ENCODE measurements around the gene MT1M.
"Not testable (repeated sequence)": the region's sequence is repeated elsewhere in the genome, so short reads cannot be mapped to it uniquely, and the experiment has no call there.

MT1M gene

GRCh38 chr16:56608876-56609462 is 23.5 kb upstream of the MT1M start:
- no peak for DNase-seq (ENCODE audit: low spot score)

DNA sequence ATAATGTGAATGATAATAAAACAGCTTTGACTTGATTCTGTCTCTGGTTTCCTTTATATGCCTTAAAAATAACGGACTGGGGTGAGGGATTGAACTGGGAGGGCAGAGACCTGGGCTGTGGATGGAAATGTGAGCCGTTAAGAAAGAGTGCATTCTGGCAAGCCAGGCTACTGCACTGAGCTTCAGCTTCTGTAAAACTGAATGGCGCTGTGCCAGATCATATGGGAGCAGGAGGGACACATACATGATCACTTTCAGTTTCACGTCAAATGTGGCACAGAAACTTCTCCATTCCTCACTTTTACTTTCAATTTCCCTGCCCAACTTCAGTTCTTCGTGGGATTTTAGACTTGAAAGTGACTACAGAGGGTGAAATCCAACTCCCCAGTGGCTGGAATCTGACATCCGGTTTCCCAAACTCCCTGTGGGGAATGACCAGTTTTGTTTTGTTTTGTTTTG is 23.0 kb upstream of the MT1M start:
- no peak for DNase-seq (ENCODE audit: low spot score)

DNA sequence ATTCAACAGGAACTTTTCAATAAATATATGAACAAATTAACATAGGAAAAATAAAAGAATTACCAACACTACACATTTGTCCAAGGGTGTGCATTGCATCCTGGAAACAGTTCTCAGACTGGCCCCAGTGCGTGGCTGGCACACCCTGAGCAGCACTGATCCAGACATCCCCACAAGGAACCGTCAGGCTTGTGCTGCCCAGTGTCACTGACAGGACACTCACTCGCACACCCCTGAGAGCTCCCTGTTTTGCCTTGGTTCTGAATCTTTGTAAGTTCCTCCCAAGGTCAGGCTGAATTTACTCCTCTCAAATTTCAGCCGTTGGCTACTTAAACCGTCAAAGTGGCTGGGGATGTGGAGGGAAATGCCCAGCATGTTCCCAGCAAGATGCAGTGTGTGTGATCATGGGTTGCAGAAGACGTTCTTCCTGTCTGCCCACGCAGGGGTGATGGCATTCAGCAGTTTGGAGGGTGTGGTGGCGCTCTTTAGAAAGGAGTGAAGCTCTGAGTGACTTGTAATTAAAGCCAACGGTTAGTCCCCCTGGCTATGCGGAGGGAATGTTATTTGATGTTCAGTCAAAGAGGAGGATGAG is 22.3 kb upstream of the MT1M start:
- DNase-seq (ENCODE audit: low spot score): no peak

DNA sequence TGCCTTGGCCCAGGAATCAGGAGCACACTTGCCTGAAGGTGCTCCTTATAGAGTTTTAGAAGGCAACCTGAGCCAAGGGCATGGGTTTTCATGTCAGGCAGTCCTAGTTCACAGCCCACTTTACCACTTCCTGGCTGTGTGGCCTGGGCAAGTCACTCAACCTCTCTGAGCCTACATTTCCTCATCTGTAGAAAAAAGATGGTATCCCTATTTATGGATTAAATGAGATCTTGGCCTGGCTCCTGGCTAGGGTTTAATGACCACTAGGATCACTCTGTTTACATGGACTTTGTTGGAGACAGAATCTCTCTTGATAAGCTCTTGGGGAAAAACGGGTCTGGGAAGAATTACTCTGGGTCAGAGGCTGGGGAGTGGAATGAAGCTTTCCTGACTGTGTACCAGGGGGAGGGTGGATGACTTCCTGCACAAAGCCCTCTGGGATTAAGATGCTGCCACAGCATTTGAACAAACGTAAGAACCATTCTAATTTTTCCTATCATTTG is 21.8 kb upstream of the MT1M start:
- no peak for DNase-seq (ENCODE audit: low spot score)

GRCh38 chr16:56611281-56611833 is 21.1 kb upstream of the MT1M start:
- no peak for DNase-seq (ENCODE audit: low spot score)

DNA sequence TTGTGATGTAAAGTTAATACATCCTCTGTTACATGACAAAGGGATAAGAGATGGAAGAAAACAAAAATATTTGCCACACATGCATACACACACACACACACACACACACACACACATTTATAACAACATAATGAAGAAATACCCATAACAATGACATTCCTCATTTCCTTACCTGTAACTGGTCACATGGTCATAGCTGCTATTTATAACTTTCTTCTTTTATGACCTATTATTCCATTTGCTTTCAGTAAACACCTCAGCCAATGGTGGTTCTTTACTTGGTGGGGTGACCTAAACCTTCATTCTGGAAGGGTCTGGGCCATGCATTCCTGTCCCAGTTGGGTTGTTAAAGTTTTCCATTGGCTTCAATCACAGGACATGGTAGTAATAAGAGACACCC is 18.8 kb upstream of the MT1M start:
- DNase-seq (ENCODE audit: low spot score): no peak

DNA sequence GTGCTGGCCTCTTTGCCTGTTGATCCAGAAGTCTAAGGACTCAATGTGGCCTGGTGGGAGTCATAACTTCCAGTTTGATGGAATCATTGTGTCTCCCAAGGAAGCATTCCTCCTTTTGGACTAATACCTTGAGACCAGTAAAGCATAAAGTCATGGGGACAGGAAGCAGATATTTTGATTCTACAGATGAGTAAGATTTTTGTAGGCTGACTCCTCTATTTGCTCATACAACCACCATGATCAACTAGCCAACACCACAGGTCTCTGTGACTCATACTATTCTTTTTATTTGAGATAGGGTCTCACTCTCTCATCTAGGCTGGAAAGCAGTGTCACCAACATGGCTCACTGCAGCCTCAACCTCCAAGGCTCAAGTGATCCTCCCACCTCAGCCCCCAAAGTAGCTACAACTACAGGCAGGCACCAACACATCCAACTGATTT is 17.9 kb upstream of the MT1M start:
- no peak for DNase-seq (ENCODE audit: low spot score)

- no peak for DNase-seq (ENCODE audit: low spot score)
Observed at GRCh38 chr16:56615353-56615752, 17.1 kb upstream of the MT1M start.

DNA sequence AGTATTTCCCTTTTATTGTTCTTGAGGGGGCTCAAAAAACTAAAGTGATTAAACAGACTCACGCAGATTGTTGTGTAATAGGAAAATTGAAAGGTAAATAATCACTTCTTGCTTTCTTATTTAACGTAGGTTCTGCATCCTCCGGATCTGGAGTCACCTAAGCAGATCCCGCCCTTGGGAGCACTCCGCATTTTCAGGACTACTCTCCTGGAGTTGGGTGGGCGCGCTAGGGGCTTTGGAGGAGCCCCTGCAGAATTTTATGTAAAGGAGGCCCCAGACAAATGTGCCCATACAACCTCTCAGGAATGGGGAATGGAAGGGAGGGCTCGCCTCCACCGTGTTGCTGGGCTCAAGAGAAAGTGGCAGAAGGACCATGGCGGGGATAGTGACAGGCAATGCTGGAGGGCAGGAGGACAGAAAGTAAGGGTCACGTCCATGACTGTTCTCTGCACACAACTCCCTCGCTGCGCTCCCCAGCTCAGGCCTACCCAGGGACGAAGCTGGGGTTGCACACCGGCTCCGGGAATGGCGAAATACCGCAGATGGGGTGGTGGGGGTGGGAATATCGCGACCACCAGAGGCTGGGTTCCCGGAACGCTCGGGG is 15.7 kb upstream of the MT1M start:
- no peak for DNase-seq (ENCODE audit: low spot score)

- DNase-seq (ENCODE audit: low spot score): peak; percentile 66
Observed at GRCh38 chr16:56617212-56618085, 15.0 kb upstream of the MT1M start.

GRCh38 chr16:56618138-56618537 is 14.3 kb upstream of the MT1M start:
- no peak for DNase-seq (ENCODE audit: low spot score)

DNA sequence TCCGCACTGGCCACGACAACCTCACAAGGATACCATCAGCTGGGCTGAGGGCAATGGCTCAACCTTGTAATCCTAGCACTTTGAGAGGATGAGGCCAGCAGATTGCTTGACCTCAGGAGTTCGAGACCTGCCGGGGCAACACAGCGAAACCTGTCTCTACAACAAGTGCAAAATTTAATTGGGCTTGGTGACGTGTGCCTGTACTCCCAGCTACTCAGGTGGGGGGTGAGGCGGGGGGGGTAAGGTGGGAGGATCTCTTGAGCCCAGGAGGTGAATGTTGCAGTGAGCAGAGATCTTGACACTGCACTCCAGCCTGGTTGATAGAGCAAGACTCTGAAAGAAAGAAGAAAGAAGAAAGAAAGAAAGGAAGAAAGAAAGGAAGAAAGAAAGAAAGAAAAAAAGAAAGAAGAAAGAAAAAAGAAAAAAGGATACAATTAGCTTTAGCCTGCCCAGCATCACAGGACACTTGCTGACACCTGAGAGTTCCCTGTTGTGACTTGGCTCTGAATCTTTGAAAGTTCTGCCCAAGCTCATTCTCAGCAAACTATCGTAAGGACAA is 12.0 kb upstream of the MT1M start:
- no peak for DNase-seq (ENCODE audit: low spot score)

GRCh38 chr16:56621665-56622445 is 10.6 kb upstream of the MT1M start:
- not testable (repeated sequence) for DNase-seq (ENCODE audit: low spot score)

DNA sequence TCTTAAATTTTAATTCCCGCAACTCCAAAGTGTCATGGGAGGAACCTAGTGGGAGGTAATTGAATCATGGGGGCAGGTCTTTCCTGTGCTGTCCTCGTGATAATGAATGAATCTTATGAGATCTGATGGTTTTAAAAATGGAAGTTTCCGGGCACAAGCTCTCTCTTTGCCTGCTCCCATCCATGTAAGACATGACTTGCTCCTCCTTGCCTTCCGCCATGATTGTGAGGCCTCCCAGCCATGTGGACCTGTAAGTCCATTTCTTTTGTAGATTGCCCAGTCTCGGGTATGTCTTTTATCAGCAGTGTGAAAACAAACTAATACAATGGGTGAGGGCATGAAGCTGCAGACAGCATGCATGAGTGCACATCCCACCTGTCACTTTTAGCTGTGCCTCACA is 9.3 kb upstream of the MT1M start:
- not testable (repeated sequence) for DNase-seq (ENCODE audit: low spot score)

GRCh38 chr16:56623637-56624036 is 8.8 kb upstream of the MT1M start:
- no peak for DNase-seq (ENCODE audit: low spot score)

- DNase-seq (ENCODE audit: low spot score): no peak
Observed at GRCh38 chr16:56625140-56625942, 7.1 kb upstream of the MT1M start, which contains the start of gene MT1E. MT1E (plus strand) TSS chr16:56625781; CDS start chr16:56625852, 71 bp downstream.

DNA sequence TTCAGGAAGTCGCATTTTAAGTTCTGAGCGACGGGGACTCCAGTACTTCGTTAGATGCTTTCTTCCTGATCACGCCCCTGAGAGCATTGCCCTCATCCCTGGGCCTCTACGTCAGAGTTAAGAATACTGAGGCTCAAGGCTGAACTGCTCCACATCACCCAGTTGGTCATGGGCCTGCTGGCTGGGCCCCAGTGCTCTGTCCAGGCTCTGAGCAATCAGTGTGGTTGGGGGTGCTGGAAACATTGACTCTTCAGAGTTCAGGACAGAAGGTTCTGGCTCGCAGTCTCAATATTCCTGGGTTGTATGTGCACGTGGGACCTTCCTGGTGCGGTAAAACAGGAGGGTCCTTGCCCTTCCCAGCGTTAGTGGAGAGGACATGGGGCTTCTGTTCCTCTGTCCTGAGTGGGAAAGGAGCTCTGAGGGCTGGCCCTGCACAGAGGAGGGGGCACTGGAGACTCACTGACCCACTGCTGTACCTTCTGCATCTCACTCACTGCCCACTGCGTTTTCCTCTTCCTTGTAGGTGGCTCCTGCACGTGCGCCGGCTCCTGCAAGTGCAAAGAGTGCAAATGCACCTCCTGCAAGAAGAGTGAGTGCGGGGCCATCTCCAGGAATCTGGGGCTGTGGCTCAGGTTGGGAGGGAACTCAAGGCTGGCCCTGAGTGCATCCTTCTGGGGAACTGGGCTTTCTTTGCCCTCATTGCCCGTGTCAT is 6.4 kb upstream of the MT1M start:
- no peak for DNase-seq (ENCODE audit: low spot score)

DNA sequence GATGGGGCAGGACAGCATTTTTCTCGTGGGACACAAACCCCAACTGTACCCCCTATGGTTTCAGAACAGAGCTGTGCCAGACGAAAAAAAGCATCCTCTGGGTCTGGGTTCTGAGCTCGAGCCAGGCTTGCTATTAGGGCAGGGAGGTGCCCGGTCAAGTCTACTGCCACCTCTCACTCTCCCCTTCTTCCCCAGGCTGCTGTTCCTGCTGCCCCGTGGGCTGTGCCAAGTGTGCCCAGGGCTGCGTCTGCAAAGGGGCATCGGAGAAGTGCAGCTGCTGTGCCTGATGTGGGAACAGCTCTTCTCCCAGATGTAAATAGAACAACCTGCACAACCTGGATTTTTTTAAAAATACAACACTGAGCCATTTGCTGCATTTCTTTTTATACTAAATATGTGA is 5.8 kb upstream of the MT1M start:
- DNase-seq (ENCODE audit: low spot score): no peak

All from ecto neural progenitor cell (in vitro differentiated cells).